SK-N-SH (cell line): ENCODE results near the gene SATL1. TPM values are rescaled to one million over a fixed set of nuclear protein-coding genes. Genes with fewer than 3 reads are reported as not detected.

Experiments
- CTCF ChIA-PET: fragments of 300-600, 350-600 bp; formaldehyde crosslinking; extraction: SDS; loops from one replicate; lab custom pipeline; 2021; lab: Yijun Ruan, JAX
- POLR2A ChIA-PET: fragments of 350-600 bp; sonication (Branson Sonifier 250); formaldehyde crosslinking; extraction: SDS; loops from one replicate; lab custom pipeline; 2020; ENCODE audit warnings: antibody characterized with exemption, inconsistent platforms; lab: Yijun Ruan, JAX
- DNase-seq: peaks from one replicate; pipeline ENCODE4 v3.0.0; 2012
- H2AFZ ChIP-seq: fragments of 200-600 bp; sonication (generic); 2 replicates; pipeline ENCODE4 v1.8.1; 2016; ENCODE audit warnings: antibody characterized with exemption, mild to moderate bottlenecking, low read depth
- H3F3A ChIP-seq: fragments of 200-600 bp; sonication (generic); replicated peaks from 2 replicates; pipeline ENCODE3; 2016; ENCODE audit warnings: antibody characterized with exemption, mild to moderate bottlenecking; ENCODE audit not compliant: insufficient read depth
- H3K27ac ChIP-seq, 2 experiments: fragments of 200-500 bp in 1 of 2; fragments of 200-600 bp in 1 of 2; sonication (Bioruptor generic) in 1 of 2; sonication (generic), shearing (Covaris generic) in 1 of 2; 2 replicates each; pipeline versions ENCODE4 v1.5.1 to v1.6.1; 2014 to 2016; ENCODE audit warnings: low read depth in 2 of 2, inconsistent platforms in 1 of 2, low read length in 1 of 2, mild to moderate bottlenecking in 1 of 2, mixed read lengths in 1 of 2
- H3K27me3 ChIP-seq: fragments of 200-600 bp; sonication (generic), shearing (Covaris generic); 2 replicates; pipeline ENCODE4 v1.6.1; 2016; ENCODE audit warnings: mixed run types; ENCODE audit not compliant: insufficient read depth
- H3K36me3 ChIP-seq, 2 experiments: fragments of 200-500 bp in 1 of 2; fragments of 200-600 bp in 1 of 2; sonication (Bioruptor generic) in 1 of 2; sonication (generic) in 1 of 2; replicated peaks in 1 of 2; 2 replicates each; pipeline versions ENCODE3 to v1.5.1; 2014 to 2016; ENCODE audit warnings: low read length in 1 of 2, mild to moderate bottlenecking in 1 of 2; ENCODE audit not compliant: insufficient read depth in 2 of 2, control insufficient read depth in 1 of 2
- H3K4me1 ChIP-seq, 2 experiments: fragments of 200-500 bp in 1 of 2; fragments of 200-600 bp in 1 of 2; sonication (Bioruptor generic) in 1 of 2; sonication (generic), shearing (Covaris generic) in 1 of 2; 2 replicates each; pipeline versions ENCODE4 v1.5.1 to v1.6.1; 2014 to 2016; ENCODE audit warnings: low read depth in 1 of 2, low read length in 1 of 2, mixed run types in 1 of 2; ENCODE audit not compliant: insufficient read depth in 2 of 2, control insufficient read depth in 1 of 2
- H3K4me2 ChIP-seq: fragments of 200-600 bp; sonication (generic), shearing (Covaris generic); 2 replicates; pipeline ENCODE4 v1.6.1; 2017; ENCODE audit warnings: mixed run types
- H3K4me3 ChIP-seq, 2 experiments: fragments of 200-500 bp in 1 of 2; fragments of 200-600 bp in 1 of 2; sonication (Bioruptor generic) in 1 of 2; sonication (generic), shearing (Covaris generic) in 1 of 2; 2 replicates each; pipeline versions ENCODE4 v1.5.1 to v1.8.1; 2014 to 2016; ENCODE audit warnings: low read depth in 2 of 2, inconsistent platforms in 1 of 2, low read length in 1 of 2, mild to moderate bottlenecking in 1 of 2, mixed read lengths in 1 of 2, moderate library complexity in 1 of 2
- H3K79me2 ChIP-seq: fragments of 200-600 bp; sonication (generic); 2 replicates; pipeline ENCODE4 v1.8.1; 2017; ENCODE audit warnings: mild to moderate bottlenecking; ENCODE audit not compliant: insufficient read depth
- H3K9ac ChIP-seq: fragments of 200-600 bp; sonication (generic); 2 replicates; pipeline ENCODE4 v1.6.1; 2017; ENCODE audit warnings: mixed run types
- H3K9me2 ChIP-seq: fragments of 200-600 bp; sonication (generic); 2 replicates; pipeline ENCODE4 v1.6.1; 2017; ENCODE audit warnings: mixed run types
- H3K9me3 ChIP-seq: fragments of 200-600 bp; sonication (generic); 2 replicates; pipeline ENCODE4 v1.6.1; 2017; ENCODE audit warnings: mixed run types, mild to moderate bottlenecking, moderate library complexity
- H4K20me1 ChIP-seq: fragments of 200-600 bp; sonication (generic); 2 replicates; pipeline ENCODE4 v1.6.1; 2017; ENCODE audit warnings: mild to moderate bottlenecking, mixed run types; ENCODE audit not compliant: insufficient read depth
- CHD2 ChIP-seq: fragments of 150-350 bp; IDR thresholded peaks from 2 replicates; pipeline ENCODE4 v1.6.1; 2018; ENCODE audit warnings: low read length; ENCODE audit not compliant: partially characterized antibody
- EP300 ChIP-seq, 2 experiments: IDR thresholded peaks; 2 replicates each; pipeline versions ENCODE4 v1.4.0 to v1.6.1; 2012; ENCODE audit warnings: borderline replicate concordance in 1 of 2, low read depth in 1 of 2, low read length in 1 of 2
- EZH2phosphoT487 ChIP-seq: fragments of 200-600 bp; sonication (generic); IDR thresholded peaks from 2 replicates; pipeline ENCODE4 v1.6.1; 2017; ENCODE audit warnings: low read depth, mixed run types, mild to moderate bottlenecking, antibody characterized with exemption, moderate library complexity, borderline replicate concordance
- FOSL2 ChIP-seq: IDR thresholded peaks from 2 replicates; pipeline ENCODE4 v1.4.0; 2012; ENCODE audit warnings: low read depth, mild to moderate bottlenecking, moderate library complexity, borderline replicate concordance
- FOXJ3 ChIP-seq: sonication (generic); formaldehyde crosslinking; IDR thresholded peaks from 2 replicates; pipeline ENCODE4 v1.5.1; 2020; ENCODE audit warnings: mild to moderate bottlenecking, missing genetic modification reagents
- FOXM1 ChIP-seq: IDR thresholded peaks from 2 replicates; pipeline ENCODE4 v1.4.0; 2012; ENCODE audit warnings: low read depth, mild to moderate bottlenecking
- GABPA ChIP-seq: IDR thresholded peaks from 2 replicates; pipeline ENCODE4 v1.4.0; 2012; ENCODE audit warnings: low read depth, mild to moderate bottlenecking
- JUND ChIP-seq: IDR thresholded peaks from 2 replicates; pipeline ENCODE4 v1.4.0; 2012
- MAX ChIP-seq: IDR thresholded peaks from 2 replicates; pipeline ENCODE4 v1.4.0; 2012; ENCODE audit warnings: low read depth
- PBX3 ChIP-seq: IDR thresholded peaks from 2 replicates; pipeline ENCODE4; 2012
- POLR2AphosphoS5 ChIP-seq: IDR thresholded peaks from 2 replicates; pipeline ENCODE4 v1.6.1; 2012; ENCODE audit warnings: low read depth, low read length
- REST ChIP-seq: IDR thresholded peaks from 2 replicates; pipeline ENCODE4 v1.6.1; 2012; ENCODE audit warnings: mild to moderate bottlenecking, low read depth, low read length, moderate library complexity
- SIN3A ChIP-seq: IDR thresholded peaks from 2 replicates; pipeline ENCODE4 v1.6.1; 2012; ENCODE audit warnings: low read depth, mild to moderate bottlenecking, low read length, moderate library complexity, borderline replicate concordance
- SMC3 ChIP-seq: IDR thresholded peaks from 2 replicates; pipeline ENCODE4 v1.6.1; 2012; ENCODE audit warnings: low read depth, low read length, improper control_type of control experiment
- TEAD4 ChIP-seq: IDR thresholded peaks from 2 replicates; pipeline ENCODE4 v1.4.0; 2012; ENCODE audit warnings: mild to moderate bottlenecking, borderline replicate concordance; ENCODE audit not compliant: insufficient read depth
- YY1 ChIP-seq: IDR thresholded peaks from 2 replicates; pipeline ENCODE4 v1.4.0; 2012; ENCODE audit warnings: low read depth, mild to moderate bottlenecking
- ZBTB33 ChIP-seq: IDR thresholded peaks from 2 replicates; pipeline ENCODE4 v1.4.0; 2012; ENCODE audit warnings: low read depth, borderline replicate concordance
- WGBS: methylation state at CpG from one replicate; pipeline ENCODE4 v1.1.6; 2017; ENCODE audit warnings: low lambda C conversion rate; 5-methylcytosine and 5-hydroxymethylcytosine counted together
- polyA plus RNA-seq, 3 experiments: library from polyadenylated mRNA; depleted of rRNA; stranded (reverse); fragments of >200 nt; gene quantifications; 2 replicates each; pipeline ENCODE4 v1.2.3, GENCODE V29; 2012

The SATL1 gene
- polyA plus RNA-seq, 1 of the 3 experiments (the other 2 are of a cell fraction), result not detected

- no peaks in the 10 kb centered on the region for H4K20me1 ChIP-seq
- H3K4me3 ChIP-seq, result no peak overlapping the region
- ChIA-PET CTCF (no interaction called here), POLR2A (no interaction called here)
- H3K9ac ChIP-seq, result no peak overlapping the region
- no peaks in the 10 kb centered on the region for H3F3A ChIP-seq
- H3K4me1 ChIP-seq, result no peaks in the 10 kb centered on the region
- no peak overlapping the region for H3K27ac ChIP-seq
- no peak for DNase-seq
- no peaks in the 10 kb centered on the region for H3K9me2 ChIP-seq
- H3K36me3 ChIP-seq, result no peaks in the 10 kb centered on the region
- no peaks in the 10 kb centered on the region for H3K9me3 ChIP-seq
- TF ChIP-seq EZH2phosphoT487, result no peak
- TF ChIP-seq MAX, result no peak
- no peak for TF ChIP-seq SIN3A
- TF ChIP-seq CHD2, result no peak
- TF ChIP-seq SMC3, result no peak
- no peak for TF ChIP-seq PBX3
- TF ChIP-seq JUND, result no peak
- no peak for TF ChIP-seq YY1
- no peak for TF ChIP-seq GABPA
- TF ChIP-seq, all 33 proteins: peak for 0
- WGBS, result 27% methylated on average over 1 of the region's 1 CpG
- H3K27me3 ChIP-seq, result no peaks in the 10 kb centered on the region
- H3K79me2 ChIP-seq, result no peaks in the 10 kb centered on the region
- H3K4me2 ChIP-seq, result no peak overlapping the region
- H2AFZ ChIP-seq, result no peak overlapping the region
Measured at GRCh38 chrX:85139422-85139821, 104.2 kb downstream of the SATL1 start.

- no peak overlapping the region for H3K4me2 ChIP-seq
- CTCF ChIA-PET, result no interaction called here
- no peaks in the 10 kb centered on the region for H3K36me3 ChIP-seq
- H3K4me3 ChIP-seq, result no peak overlapping the region
- no peak overlapping the region for H2AFZ ChIP-seq
- no peaks in the 10 kb centered on the region for H3K9me3 ChIP-seq
- H3F3A ChIP-seq, result no peaks in the 10 kb centered on the region
- POLR2A ChIA-PET, result no interaction called here
- no peaks in the 10 kb centered on the region for H3K79me2 ChIP-seq
- H3K9me2 ChIP-seq, result no peaks in the 10 kb centered on the region
- H3K9ac ChIP-seq, result no peak overlapping the region
- no peak overlapping the region for H3K27ac ChIP-seq
- DNase-seq, result no peak
- no peak for TF ChIP-seq TEAD4
- no peak for TF ChIP-seq FOXJ3 (CRISPR knock-in tag)
- TF ChIP-seq FOSL2, result no peak
- no peak for TF ChIP-seq REST
- no peak for TF ChIP-seq MAX
- TF ChIP-seq ZBTB33, result no peak
- no peak for TF ChIP-seq EZH2phosphoT487
- no peak for TF ChIP-seq POLR2AphosphoS5
- TF ChIP-seq SMC3, result no peak
- no peak for TF ChIP-seq FOXM1
- TF ChIP-seq GABPA, result no peak
- TF ChIP-seq EP300 (IDR thresholded peaks at IDR 0.05; ENCODE audit: borderline replicate concordance in 1 of 2, low read depth in 1 of 2, low read length in 1 of 2), result no peak
- TF ChIP-seq SIN3A, result no peak
- TF ChIP-seq CHD2, result no peak
- TF ChIP-seq YY1, result no peak
- no peaks in the 10 kb centered on the region for H4K20me1 ChIP-seq
- H3K27me3 ChIP-seq, result no peaks in the 10 kb centered on the region
- H3K4me1 ChIP-seq, result no peaks in the 10 kb centered on the region
Measured at GRCh38 chrX:85136409-85136808, 107.2 kb downstream of the SATL1 start.
